HG03095 (cell line): Measurements from ENCODE around the gene ELF2.
"Not testable (repeated sequence)": the region's sequence is repeated elsewhere in the genome, so short reads cannot be mapped to it uniquely, and the experiment has no call there.

Experiments used
- ATAC-seq: cut with Tn5 transposase; IDR thresholded peaks from one replicate; pipeline ENCODE4 v1.9.1; 2021; ENCODE audit warnings: moderate library complexity; ENCODE audit not compliant: unreplicated experiment

ELF2 gene

DNA sequence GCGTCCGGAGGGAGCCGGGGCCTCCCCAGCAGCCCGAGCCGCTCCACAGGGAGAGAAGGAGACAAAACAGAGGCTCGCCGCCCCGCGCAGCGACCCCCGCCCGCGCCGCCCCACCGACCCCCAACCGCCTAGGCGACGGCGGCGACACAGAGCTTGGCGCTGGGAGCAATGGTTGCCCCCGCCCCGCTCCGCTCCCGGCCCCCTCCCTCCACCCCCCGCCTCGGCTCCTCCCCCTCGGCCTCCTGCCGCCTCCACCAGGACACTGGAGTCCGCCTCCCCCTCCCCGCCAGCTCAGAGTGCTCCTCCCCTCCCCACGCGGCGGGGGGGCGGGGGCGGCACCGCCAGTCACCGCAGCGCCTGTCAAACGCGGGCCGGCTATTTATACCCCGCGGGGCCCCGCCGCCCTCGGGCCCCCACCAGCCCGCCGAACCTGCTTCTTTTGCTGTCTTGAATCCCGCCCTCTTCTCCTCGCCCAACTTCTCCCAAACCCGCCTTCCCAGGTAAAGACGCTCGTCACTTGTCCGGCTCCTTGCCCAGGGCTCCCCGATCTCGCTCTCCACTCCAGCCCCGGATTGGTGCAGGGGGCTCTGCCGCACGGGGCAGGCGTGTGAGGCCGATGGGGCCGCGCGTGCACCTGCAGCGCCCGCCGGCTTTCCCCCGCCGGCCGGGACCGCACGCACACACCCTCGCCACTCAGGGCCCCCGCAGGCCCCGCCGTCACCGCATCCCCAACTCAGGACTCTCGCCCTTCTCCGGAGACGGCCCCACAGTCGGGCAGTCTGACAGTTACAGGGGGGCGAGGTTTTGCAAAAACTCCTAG is at the start of gene ELF2:
ELF2 (minus strand) TSS at position 170 of the 820 bp plus-strand sequence. CDS start 39,517 bp downstream, outside the sequence.
- ATAC-seq = peak; percentile 38

DNA sequence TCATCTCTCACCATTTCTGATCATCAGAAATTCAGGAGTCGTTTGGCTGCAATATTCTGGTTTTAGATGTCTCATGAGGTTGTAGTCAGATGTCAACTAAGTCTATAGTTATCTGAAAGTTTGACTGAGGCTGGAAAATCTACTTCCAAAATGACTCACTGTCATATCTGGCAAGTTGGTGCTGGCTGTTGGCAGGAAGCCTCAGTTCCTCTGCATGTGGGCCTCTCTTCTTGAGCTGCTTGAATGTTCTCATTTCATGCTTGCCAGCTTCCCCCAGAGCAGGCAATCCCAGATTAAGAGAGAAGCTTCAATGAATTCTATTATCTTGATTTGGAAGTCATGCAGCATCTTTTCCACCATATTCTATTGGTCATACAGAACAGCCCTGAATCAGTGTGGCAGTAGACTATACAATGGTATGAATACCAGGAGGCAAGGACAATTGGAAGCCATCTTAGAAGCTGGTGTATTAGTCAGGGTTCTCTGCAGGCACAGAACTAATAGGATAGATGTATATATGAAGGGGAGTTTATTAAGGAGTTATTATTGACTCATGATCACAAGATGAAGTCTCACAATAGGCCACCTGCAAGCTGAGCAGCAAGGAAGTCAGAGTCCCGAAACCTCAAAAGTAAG is 46.8 kb upstream of the ELF2 start:
- ATAC-seq = no peak

DNA sequence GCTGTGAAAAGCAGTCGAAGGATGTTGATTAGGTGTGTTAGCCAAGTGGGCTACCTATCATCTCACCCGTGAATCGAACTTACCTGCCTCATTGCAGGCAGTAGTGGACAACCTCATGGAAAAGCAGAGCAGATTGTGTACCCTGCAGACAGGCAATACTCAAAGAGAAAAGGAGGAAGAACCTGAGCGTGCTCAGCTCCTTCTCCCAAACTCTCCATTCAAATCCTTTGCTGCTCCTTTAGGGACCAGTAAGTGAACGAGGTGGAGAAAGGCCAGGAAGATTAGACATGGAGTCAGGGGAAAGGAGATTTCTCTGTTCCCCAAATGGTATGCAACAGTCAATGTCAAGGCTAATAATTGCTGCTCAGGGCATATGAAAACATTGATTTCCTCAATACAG is 45.2 kb upstream of the ELF2 start:
- ATAC-seq = no peak

DNA sequence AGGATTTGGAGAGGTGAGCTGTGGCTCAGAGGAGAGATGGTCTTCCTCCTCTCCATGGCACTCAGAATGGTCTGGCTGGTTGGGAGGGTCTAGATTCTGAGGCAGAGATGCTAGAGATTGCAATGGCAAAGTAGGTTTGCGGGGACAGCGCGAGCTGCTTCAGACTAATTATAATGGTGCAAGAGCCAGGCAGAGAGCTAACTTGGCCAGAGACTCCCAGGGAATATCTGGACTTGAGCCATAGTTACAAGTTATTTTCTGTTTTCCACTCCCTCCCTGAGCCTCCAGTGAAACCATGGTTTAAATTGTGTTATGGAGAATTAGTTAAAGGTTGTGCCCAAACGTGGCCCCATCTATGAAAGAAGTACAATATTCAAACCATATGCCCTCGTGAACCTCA is 44.7 kb upstream of the ELF2 start:
- ATAC-seq = no peak

DNA sequence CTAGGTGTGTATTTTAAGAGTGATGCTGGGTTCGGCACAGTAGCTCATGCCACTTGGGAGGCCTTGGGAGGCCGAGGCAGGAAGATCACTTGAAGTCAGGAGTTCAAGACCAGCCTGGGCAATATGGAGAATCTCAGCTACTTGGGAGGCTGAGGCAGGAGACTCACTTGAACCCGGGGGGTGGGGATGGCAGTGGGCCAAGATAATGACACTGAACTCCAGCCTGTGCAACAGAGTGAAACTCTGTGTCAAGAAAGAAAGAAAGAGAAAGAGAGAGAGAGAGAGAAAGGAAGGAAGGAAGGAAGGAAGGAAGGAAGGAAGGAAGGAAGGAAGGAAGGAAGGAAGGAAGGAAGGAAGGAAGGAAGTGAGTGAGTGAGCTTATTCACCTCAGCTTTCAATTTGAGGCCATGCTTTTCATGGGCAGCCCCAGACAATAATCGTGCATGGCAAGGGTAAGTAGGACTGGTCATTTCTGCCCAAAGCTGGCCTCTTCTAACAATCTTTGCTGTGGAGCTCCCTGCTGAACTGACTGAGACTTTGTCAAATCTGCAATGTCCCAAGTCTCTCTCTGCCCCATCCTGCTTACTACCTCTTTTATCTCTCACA is 42.5 kb upstream of the ELF2 start:
- ATAC-seq = no peak

DNA sequence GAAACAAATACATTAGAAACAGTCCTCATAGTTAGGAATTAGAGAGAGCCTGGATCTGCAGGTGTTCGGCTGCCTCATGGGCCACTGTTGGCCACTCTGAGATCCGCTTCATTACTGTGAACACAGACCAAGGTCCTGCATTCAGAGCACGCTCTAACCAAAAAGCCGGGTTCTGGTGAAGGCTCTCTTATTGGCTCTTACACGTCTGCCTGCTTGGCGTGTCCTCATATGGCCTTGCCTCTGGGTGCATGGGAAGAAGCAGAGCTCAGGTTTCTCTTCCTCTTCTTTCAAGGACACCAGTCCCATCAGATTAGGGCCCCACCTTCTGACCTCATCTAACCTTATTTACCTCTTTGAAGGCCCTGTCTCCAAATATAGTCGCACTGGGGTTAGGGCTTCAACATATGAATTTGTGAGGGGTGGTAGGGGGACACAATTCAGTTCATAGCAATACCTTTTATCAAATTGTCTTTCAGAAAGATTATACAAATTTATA is 37.1 kb upstream of the ELF2 start:
- peak; percentile 100 for ATAC-seq

DNA sequence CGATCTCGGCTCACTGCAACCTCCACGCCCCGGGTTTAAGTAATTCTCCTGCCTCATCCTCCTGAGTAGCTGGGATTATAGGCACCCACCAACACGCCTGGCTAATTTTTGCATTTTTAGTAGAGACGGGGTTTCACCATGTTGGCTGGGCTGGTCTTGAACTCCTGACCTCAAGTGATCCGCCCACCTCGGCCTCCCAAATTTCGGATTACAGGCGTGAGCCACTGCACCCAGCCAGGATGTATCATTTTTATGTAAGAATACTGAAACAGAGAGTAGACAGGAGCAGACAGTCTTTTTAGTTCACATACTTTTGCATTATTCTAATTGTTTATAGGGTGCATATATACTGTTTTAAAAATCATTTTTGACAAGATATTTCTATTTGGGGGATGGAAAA is 36.6 kb upstream of the ELF2 start:
- ATAC-seq = not testable (repeated sequence)

DNA sequence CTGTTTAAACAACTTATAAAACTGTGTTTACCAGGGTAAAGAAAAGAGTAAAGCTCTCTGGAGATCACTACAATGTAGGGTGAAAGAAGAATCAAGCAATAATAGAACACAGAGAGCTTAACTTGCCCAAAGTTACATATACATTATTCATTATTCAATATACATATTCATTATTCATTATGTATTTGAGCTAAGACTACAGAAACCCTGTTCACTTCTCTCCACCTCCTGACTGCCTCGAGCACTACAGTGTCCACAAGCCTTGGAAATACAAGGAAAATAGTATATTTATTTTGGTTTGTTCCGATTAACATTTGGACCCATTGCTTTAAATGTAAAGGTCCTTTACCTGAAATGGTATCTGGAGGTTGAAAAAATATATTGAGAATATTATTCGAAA is 35.9 kb upstream of the ELF2 start:
- no peak for ATAC-seq

DNA sequence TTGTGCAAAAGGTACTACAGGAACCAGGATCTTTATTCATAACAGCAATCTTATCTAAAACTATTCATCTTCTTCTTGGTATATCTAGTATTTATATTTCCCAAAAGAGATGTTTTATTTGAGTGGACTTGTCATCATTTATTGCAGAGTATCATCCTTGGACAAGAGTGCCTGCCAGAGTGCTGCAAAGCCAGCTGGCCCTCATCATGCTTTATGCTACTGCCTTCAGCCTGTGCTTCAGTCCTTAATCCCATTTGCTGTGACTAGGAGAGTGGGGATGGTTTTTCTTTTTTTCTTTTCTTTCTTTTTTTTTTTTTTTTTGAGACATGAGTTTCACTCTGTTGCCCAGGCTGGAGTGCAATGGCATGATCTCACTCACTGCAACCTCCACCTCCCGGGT is 33.5 kb upstream of the ELF2 start:
- ATAC-seq = no peak

DNA sequence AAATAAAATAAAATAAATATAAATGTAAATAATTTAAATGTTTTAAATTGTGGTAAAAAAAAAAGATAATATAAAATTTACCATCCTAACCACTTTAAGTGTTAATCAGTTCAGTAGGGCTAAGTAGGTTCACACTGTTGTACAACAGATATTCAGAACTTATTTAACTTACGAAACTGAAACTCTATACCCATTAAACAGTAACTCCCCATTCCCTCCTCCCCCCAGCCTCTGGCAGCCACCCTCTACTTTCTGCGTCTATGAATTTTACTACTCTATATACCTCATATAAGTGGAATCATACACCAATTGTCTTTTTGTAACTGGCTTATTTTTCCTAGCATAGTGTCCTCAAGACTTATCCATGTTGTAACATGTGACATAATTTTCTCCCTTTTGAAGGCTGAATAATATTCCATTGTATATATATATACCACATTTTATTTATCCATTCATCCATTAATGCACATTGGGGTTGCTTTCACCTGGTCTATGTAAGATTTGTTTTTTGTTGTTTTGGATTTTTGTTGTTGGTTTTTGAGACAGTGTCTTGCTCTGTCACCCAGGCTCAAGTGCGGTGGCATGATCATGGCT is 32.5 kb upstream of the ELF2 start:
- ATAC-seq = no peak

DNA sequence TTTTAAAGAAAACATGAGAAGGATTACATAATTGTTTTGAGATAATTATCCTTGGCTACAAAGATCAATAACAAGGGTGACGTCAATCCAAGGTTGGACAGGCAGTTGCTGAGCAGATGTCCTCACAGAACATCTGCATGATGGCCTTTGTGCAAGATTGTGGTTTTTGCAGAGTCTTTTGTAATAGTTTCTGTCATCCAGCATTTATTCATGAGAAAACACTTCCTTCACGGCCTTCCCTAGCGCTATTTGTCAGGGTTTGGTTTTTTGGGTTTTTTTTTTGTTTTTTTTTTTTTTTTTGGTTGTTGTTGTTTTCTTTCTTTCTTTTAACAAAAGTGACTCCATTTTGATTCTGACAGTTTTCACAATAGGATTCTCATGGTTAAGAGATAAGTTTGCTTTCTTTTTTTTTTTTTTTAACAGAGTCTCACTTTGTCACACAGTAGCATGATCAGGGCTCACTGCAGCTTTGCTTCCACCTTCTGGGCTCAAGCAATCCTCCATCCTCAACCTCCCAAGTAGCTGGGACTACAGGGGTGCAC is 31.5 kb upstream of the ELF2 start:
- ATAC-seq = no peak

DNA sequence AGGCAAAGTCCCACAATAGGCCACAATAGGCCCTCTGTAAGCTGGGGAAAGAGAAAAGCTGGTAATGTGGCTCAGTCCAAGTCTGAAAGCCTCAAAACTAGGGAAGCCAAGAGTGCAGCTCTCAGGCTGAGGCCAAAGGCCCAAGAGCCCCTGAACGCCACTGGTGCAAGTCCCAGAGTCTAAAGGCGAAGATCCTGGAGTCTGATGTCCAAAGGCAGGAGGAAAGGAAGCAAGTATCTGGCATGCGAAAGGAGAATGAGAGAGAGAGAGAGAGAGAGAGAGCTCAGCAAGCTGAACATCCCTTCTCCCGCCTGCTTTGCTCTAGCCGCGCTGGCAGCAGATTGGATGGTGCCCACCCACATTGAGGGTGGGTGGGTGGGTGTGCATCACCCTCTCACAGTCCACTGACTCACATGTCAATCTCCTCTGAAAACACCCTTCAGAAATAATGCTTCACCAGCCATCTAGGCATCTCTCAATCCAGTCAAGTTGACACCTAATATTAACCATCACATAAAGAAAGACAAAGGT is 30.9 kb upstream of the ELF2 start:
- no peak for ATAC-seq

DNA sequence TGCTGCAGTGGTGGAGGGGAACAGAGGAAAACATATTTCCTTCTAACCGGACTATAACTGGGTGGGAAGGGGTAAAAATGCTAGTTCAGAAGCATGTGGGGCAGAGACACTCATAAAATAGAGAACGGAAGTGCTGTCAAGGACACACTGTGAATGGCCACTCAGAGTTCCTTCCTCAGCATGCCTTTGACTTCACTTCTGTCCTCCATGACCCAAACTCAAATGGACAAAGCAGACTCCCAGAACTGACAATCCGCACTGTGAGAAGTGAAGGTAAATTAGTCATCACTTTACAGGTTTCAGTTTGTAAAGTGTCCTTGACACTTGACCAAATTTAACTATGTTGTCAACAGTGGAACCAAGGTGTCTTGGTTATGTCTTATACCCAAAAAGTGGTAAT is 30.2 kb upstream of the ELF2 start:
- ATAC-seq = no peak

DNA sequence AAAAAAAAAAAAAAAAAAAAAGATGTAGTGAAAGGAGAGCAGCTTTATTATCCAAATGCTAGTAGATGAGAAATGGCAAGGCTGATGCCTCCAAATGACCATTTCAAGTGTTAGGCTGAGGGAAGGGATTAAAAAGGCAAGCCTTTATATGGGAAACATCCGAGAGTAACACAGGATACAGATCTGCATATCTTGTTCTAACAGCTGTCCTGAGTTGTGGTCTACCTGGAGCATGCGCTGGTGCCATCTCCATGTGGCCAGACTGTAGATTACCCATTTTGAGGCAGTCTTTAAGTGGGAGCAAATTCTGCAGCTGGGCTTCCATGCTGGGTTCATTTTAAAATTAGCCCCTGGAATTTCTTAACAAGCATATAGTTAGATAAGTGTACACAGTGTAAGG is 26.0 kb upstream of the ELF2 start:
- no peak for ATAC-seq

DNA sequence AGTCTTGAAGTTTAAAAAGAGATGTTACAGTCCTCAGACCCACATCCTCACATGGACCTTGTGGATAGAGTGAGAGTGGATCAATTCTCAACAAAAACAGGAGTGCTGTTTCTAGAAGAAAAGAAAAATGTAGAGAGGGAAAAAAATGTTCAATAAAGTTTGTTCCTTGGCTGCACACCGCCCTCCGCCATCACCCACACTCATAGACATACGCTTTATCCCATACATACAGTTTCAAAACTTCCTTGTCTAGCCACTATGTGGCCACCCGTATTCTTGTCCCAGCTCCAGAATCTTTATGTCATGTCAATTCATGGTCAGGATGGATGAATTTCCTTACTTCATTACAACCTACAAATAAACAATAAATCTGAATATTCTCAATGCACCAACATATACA is 23.5 kb upstream of the ELF2 start:
- no peak for ATAC-seq

DNA sequence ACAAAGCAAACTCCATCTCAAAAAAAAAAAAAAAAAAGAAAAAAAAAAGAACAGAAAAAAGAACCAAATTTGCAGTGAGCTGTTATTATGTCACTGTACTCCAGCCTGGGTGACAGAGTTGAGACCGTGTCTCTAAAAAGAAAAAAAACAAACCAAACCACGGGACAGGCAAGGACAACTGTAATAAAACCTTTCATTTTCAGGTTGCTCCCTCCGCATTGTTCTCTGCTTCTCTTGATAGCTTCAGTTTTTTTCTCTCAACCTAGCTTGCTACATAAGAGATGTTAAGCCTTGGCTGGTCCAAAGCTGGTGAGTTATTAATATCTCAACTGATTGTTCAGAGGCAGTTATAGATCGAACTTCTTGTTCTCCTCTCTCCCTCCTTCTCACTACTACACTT is 23.1 kb upstream of the ELF2 start:
- ATAC-seq = no peak

DNA sequence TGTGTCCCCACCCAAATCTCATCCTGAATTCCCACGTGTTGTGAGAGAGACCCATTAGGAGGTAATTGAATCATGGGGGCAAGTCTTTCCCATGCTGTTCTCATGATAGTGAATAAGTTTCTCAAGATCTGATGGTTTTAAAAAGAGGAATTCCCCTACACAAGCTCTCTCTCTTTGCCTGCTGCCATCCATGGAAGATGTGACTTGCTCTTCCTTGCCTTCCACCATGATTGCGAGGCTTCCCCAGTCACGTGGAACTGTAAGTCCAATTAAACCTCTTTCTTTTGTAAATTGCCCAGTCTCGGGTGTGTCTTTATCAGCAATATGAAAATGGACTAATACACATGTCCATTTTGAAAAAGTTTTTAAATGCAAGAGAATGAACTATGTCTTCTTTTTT is 20.2 kb upstream of the ELF2 start:
- ATAC-seq = not testable (repeated sequence)

DNA sequence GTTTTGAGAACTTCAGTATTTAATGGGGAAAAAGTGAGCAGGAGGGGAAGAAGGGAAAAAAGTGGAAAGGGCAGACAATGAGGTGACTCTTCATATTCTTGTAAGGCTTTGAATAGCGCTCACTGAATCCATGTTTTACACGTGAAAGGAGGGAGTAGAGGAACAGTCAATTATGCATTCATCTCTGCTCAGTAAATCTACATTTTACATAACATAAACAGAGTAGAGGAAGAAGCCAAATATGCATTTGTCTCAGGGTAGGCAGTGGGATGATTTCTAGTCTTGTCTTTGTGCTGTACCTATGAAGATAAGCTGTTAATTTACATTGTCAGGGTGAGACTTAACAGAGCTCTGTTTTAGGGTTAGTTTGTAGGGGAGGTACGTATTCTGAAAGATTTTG is 19.4 kb upstream of the ELF2 start:
- no peak for ATAC-seq

DNA sequence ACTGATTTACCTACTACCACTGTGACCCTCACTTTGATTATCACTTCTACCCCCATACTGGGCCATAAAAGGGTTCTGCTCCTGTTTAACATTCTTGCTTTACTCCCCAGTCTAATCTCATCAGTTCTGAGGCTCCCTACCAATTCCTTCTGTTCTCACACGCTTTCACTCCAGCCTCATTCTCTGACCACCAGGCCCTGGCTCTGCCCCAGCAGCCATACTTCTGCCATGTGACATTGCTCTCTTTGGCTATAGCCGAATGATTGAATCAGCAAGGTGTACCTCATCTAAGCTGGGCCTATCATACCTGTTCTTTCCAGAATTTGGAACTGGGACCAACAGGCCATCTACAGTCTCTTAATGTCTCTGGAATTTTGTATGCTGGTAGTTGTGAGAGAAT is 14.4 kb upstream of the ELF2 start:
- no peak for ATAC-seq

DNA sequence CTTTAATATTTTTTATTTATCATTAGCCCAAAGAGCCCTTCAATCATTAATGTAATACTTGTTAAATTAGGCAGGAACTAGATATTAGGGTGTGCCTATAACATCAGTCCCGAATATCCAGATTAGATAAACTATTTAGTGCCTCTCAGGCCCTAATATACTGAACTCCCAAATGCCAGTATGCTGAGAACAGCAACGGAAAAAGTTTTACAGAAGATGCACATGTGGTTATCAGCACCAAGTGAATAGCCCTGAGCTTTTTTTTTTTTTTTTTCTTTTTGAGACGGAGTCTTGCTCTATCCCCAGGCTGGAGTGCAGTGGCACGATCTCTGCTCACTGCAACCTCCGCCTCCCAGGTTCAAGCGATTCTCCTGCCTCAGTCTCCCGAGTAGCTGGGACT is 13.0 kb upstream of the ELF2 start:
- no peak for ATAC-seq

DNA sequence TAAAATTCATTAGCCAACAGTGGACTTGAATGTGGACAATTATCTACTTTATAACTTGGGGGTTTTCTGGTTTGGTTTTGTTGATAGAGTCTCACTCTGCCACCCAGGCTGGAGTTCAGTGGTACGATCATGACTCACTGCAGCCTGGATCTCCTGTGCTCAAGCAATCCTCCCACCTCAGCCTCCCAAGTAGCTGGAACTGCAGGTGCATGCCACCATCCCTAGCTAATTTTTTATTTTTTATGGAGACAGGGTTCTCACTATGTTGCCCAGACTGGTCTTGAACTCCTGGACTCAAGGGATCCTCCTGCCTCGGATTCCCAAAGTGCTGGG is 12.4 kb upstream of the ELF2 start:
- no peak for ATAC-seq
